ENCODE measurements around the gene BBS1.

BBS1 gene

DNA sequence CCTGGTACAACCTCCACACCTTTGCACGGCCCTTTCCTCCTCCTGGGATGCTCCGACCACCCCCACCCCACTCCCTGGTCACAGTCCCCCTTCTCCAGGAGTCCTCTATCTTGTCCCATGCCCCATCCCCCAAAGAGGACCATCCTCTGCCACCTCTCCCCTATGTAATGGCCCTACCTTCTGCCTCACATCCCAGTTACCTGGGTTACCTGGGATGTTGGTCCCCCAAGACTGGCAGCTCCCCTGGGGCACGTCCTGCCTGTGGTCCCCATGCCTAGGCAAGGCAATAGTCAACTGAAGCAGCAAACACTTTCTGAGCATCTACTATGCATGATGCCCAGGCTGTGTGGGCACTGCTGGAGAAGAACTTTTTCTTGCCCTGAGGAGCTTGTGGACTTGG, 45.0 kb downstream of the BBS1 start:
- no peak for DNase-seq

DNA sequence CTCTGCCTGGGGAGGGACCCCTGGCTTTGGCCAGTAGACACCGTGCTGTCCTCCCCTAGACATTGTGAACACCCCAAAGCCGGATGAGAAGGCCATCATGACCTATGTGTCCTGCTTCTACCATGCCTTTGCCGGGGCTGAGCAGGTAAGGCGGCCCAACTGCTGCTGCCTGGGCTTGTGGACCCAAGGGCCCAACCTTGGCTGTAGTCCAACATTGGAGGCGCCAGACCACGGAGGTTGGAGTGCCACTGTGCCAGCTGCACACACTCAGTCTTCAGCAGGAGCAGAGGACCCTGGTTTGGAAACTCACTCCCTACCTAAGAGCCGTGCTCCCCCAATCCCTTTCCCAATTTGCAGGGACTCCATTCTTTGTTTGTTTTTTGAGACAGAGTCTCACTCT, 45.7 kb downstream of the BBS1 start:
- DNase-seq: no peak

DNA sequence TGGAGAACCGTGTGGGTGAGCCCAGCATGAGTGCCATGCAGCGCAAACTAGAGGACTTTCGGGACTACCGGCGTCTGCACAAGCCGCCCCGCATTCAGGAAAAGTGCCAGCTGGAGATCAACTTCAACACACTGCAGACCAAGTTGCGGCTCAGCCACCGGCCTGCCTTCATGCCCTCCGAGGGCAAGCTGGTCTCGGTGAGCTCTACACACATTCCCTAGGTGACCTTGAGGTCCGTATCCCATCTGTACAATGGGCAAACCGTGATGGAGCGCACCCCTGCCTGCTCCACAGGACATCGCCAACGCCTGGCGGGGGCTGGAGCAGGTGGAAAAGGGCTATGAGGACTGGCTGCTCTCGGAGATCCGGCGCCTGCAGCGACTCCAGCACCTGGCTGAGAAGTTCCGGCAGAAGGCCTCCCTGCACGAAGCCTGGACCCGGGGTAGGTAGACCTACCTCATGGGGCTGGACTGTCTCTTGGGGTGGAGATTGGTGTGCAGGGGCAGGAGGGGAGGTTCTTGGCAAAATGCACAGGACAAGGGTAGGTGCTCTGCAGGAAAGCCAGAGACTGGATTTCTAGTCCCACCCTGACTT, 47.4 kb downstream of the BBS1 start:
- no peak for DNase-seq

DNA sequence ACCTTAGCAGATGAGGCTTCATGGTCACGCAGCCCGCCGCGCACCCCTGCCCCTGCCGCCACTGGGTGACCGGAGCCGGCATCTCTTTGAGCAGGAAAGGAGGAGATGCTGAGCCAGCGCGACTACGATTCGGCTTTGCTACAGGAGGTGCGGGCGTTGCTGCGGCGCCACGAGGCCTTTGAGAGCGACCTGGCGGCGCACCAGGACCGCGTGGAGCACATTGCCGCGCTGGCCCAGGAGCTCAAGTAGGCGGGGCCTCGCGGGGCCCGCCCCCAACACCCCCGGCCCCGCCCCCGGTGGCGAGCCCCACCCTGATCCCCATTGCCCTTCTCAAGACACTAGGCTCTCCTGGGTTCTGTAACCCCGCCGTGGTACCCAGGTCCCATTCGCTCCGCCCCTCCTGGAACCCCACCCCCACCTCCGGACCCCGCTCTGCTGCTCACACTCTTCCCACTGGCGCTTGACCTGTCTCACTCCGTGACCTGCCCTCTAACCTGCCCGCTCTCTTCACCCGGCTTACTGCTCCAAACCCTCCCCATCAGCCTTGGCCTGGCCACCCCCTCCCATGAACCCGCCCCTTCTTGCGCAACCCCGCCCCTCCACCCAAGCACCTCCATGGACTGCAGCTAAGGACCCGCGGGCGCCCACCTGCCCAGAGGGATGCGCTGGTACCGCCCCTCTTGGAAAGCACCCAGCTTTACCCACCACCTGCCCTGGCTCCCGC, 48.9 kb downstream of the BBS1 start:
- no peak for DNase-seq

DNA sequence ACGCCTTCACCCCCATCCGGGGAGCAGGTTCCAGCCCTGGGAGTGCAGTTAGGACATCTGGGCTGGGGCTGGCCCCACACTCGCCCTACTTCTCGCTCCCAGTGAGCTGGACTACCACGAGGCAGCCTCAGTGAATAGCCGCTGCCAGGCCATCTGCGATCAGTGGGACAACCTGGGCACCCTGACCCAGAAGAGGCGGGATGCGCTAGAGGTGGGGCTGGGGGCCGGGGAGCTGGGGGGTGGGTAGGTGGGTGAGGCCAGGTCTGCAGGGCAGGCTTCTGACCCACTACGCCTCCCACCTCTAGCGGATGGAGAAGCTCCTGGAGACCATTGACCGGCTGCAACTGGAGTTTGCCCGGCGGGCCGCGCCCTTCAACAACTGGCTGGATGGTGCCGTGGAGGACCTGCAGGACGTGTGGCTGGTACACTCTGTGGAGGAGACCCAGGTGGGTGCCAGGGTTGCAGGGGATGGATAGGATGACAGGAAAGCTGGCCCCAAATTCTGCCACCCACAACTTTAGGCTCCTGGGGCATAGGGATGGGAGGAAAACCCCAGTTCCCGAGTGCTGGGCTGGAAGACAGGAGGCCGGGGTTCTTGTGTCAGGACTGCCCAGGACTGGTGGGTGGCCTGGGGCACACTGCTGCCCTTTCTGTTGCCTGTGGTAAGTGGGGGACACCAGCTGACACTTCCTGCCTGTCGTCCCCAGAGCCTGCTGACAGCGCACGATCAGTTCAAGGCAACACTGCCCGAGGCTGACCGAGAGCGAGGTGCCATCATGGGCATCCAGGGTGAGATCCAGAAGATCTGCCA, 49.6 kb downstream of the BBS1 start:
- DNase-seq: no peak

DNA sequence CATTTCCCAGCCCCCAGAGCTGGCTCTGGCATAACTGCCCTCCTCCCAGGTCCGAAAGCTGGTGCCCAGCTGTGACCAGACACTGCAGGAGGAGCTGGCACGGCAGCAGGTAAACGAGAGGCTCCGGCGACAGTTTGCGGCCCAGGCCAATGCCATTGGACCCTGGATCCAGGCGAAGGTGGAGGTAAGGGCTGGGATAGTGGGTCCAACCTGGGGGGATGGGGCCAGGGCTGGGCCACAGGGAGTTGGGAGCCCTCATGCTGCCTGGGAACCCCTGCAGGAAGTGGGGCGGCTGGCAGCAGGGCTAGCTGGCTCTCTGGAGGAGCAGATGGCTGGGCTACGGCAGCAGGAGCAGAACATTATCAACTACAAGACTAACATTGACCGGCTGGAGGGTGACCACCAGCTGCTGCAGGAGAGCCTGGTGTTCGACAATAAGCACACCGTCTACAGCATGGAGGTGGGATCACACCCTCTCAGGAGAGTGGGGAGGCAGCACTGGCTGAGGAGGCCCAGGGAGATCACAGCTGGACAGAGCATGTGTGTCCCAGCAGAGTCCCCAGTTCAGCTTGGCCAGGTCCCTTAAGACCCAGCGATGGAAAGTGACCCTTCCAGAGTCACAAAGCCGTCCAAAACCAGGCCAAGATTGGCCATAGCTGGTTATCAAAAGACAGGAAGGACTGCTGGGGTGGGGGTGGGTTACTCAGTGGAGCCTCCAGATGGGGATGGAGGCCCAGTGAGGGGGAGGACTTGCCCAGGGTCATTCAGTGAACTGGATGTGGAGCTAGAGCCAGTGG, 50.9 kb downstream of the BBS1 start:
- DNase-seq: no peak

DNA sequence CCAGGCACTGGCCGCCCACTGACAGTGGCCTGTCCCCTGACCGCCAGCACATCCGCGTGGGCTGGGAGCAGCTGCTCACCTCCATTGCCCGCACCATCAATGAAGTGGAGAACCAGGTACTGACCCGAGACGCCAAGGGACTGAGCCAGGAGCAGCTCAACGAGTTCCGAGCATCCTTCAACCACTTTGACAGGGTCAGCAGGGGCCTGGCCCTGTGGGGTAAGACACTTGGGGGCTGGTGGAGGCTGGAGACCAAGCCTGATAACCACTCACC, 51.5 kb downstream of the BBS1 start:
- DNase-seq: no peak

DNA sequence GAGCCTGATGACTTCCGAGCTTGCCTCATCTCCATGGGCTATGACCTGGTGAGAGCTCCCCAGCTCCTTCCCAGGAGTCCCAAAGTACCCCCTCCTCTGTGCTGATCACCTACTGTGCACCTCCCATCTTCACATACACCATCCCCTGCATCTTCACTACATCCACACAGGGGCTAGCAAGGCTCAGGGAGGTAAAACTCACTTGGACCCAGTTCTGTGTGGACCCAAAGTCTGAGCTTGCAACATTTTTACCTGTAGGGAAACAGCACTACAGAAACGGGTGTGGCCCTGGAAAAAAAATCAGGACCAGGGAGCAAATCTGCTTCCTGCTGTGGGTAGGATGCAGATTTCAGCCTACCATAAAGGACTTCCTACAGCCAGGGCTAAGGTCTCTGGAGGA, 51.8 kb downstream of the BBS1 start:
- no peak for DNase-seq

DNA sequence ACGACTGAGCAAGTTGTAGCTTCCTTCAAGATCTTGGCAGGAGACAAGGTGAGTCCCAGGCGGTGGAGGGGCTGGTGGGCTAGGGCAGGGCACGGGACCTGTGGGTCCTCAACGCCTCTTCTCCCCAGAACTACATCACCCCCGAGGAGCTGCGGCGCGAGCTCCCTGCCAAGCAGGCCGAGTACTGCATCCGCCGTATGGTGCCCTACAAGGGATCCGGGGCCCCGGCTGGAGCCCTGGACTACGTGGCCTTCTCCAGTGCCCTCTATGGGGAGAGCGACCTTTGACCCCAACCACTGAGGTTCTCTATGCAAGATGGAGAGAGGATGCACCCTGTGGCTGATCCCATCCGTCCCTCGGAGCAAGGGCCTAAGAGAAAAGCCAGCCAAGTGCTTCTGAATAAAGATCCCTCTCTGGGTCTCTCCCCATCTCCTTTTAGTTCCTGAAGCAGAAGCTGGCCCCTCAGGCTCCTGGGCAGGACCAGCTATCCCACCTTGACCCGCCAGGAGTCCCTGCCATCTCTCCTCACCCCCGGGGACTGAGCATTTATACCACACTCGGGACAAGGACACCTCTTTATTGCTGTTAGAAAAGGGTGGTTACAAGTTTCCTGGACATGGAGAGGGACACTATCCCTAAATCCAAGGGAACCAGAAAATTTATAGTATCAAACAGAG, 52.6 kb downstream of the BBS1 start:
- DNase-seq: no peak

DNA sequence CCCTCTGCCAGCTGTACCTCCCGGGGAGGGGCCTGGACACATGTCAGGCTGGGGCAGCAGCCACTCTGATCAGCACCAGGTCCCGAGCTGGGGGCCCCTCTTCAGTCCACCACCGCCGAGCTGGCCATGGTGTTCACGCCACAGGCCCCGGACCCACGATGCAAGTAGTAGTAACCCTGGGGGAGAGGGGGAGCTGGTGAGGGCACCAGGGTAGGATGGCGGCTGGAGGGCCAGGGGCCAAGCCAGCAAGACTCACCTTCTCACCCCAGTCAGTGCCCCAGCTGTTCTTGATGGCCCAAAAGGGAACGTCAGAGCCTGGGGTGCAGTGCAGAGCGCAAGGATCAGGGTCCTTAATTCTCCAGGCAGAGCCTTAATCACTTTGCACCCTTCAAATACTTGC, 53.4 kb downstream of the BBS1 start:
- DNase-seq: no peak

DNA sequence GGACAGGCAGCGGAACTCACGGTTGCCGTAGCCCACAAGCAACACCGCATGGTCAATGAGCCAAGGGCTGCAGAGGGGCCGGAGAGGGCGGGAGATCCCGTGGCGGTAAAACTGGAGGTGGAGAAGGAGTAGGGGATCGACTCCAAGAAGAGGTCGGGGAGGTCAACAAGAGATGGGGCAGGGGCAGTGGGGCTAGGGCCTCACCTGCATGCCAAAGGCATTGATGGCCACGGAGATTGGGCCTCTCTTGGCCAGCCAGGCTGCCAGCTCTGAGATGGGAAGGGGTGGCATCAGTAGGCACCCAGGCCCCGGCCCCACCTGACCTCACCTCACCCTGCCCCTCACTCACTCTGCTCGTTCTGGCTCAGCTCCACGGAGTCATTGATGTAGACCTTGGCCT, 54.1 kb downstream of the BBS1 start:
- DNase-seq: no peak

DNA sequence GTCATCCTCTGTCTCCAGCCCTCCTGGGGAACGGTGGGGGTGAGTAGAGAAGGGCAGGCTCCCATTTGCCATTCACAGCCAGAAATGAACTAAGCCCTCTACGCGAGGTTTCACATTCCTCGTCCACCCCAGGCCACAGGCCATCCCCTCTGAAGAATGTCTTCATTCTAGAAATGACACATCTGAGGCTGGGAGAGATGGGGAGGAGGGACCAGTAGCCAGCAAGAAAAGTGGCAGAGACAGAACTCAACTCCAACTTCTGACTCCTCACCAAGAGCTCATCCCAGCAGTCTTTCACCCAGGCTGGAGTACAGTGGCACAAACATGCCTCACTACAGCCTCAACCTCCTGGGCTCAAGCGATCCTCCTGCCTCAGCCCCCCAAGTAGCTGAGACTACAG, 54.5 kb downstream of the BBS1 start:
- DNase-seq: no peak

DNA sequence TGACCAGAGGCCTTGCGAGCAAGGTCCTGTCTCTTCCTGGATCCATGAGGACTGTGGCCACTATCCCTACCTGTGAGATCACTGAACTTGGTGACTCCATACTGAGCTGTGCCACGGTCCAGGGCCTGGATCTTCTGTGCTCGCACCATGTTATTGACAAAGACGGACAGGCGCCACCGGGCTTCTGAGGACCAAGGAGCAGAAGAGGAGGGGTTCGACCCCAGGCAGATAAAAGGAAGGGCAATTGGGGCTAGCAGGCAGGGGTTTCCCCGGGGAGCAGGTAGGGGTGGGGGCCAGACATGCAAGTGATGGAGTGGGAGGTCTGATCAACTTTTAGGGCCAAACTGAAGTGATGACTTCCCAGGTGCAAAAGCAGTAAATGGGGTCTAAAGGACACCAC, 55.8 kb downstream of the BBS1 start:
- DNase-seq: no peak

DNA sequence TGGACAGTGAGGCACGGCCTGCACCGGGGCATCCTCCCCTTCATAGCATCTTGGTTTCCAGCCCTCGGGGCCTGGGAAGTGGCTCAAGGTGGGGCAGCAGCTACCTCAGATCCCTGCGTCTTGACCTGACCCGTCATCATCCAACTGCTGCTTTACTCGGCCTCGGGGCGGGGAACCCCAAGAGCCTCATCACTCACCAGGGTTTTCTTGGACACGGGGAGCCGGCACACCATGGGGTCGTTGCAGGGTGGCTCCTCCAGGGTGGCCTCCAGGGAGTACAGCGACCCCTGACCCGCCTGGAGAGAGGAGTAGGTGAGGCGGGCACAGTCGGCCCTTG, 57.3 kb downstream of the BBS1 start:
- no peak for DNase-seq

DNA sequence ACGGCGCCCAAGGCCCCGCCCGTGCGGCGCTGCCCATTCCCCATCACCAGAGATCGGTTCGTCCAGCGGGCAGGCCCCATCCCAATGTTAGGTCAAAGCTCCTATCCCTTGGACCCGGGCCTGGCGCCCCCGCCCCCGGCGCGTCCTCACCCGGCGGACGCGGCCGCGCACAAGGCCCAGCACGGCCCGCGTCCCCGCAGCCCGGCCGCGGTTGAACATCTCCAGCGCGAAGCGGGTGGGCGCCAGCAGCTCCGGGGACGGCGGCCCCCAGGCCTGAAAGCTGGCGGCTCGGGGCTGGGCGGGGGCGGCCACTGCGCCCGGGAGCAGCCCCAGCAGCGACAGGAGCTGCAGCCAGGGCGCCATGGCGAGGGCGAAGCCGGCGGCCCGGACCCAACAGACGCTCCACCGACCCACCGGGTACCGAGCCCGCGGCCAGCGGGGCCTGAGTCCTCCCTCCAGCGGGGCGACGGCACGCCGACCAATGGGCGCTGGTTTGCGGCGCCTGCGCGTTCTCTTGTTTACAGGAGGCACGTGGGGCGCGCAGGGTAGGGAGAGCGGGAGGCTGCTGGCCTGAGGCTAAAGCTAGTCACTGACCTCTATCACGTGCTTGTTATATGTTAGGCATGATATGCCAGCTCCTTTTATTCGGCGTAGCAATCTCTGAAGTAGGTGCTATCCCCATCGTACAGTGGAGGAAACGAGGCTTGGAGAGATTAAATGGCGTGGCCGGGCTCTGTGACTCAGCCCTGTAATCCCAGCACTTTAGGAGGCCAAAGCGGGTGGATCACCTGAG, 57.9 kb downstream of the BBS1 start, which contains the start of gene CTSF:
CTSF (minus strand) TSS at position 483 of the 793 bp plus-strand sequence; CDS start at position 363, 120 bp downstream.
- DNase-seq: peak; percentile 88

DNA sequence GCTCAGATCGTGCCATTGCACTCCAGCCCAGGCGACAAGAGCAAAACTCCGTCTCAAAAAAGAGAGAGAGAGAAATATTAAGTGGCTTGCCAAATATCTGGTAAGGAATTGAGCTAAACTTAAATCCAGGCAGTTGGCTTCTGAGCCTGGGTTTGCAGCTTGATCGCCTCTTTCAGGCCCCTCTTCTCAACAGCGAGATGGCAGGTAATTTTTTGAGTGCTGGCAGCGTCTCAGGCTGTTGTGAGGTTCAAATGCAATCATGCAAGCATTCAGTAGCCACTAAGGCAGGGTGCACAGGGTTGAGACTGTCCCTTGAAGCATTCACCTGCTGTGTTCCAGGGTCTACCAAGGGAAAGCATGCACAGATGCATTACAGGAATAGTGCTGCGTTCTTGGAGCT, 58.6 kb downstream of the BBS1 start:
- DNase-seq: no peak

DNA sequence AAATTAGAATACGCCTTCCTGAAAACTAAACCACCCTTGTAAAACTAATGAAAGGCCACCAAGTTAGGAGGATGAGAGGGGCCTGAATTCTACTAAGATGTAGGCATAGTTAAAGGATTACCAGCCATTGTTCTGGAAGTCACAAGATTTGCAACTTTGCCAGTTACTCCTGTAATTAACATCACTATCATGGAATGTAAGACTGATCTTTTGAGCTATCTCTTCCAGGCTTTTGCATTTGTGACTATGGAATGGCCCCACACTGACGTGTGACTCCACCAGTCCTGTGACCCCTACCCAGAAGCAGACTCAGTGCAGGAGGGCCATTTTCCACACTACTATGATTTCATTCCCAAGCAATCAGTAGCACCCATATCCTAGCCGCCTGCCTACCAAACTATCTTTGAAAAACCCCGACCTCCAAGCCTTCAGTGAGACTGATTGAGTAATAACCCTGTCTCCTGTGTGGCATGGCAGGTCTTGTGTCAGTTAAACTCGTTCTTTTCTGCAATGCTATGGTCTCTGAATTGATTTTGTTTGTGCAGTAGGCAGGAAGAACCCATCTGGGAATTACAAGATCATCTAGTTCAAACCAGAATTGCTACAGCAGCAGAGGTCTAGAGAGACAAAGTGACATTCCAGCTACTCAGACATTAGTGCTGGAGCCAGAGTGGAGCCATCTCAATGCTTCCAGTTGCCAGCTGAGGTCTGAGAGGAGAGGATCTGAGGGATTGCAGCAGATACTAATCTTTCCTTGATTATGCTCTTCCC, 59.8 kb downstream of the BBS1 start:
- no peak for DNase-seq

DNA sequence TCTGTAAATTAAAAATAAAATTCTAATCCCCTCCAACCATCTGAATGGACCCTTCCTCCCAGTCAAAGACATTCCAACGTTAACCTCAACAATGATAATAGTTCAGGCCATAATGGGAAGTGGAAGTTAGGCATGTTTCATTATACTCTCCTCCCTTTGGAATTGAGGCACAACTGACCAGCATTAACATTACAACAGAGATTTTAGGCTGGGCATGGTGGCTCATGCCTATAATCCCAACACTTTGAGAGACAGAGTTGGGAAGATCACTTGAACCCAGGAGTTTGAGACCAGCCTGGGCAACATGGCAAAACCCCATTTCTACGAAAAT, 60.4 kb downstream of the BBS1 start:
- no peak for DNase-seq

DNA sequence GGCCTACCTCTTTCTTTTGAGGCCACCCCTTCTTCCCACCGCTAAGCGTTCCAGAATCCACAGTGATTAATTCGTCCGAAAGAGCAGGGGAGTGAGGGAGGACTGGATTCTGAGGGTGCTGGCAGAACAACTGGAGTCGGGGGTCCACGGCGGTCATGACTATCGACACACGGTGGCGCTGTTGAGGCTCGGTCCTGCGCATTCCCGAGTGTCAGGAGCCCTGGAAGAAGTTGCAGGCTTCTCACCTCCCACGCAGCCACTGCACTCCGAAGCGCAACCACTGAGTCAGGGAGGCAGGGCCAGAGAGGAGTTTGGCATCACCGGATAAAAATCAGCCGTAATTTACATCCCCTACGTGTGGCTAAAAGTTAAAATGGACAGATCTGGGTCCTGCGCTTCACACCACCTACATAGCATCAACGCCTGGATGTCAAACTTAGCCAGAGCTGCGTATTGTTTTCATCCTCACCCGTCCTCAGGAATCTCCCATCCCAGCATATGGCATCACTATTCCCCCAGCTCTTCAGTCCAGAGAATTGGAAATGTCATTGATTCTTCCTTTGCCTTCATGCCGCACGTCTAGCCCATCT, 68.7 kb downstream of the BBS1 start:
- DNase-seq: peak; percentile 90

DNA sequence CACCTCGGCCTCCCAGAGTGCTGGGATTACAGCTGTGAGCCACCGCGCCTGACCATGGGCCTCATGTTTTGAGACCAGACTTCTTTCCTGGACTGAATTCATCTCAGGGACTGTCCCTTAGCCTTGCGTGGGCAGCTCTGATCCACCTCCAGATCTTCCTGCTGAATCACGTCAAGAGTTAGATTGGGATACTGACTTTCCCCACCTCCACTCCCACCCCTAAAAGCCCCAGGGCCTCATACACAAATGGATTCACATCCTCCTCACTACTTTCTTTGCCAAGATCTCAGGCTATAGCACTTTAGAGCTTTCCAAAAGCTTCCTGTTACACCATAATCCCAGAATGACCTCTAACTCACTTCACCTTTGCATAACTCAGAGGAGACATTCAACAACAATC, 70.4 kb downstream of the BBS1 start:
- DNase-seq: peak; percentile 54

DNA sequence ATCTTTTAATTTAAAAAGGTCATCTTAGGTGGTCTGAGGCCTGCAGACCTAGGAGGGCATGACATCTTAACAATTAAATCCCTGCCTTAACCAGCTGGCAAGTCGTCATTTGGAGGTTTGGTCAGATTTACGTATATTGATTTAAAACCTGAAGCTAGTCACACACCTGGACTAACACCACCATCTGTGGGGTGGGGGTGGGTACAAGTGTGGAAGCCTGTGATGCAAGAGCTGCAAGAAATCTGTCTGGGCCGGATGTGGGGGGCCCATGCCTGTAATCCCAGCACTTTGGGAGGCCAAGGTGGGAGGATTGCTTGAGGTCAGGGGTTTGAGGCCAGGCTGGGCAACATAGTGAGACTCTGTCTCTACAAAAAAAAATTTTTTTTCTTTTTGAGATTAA, 70.8 kb downstream of the BBS1 start:
- no peak for DNase-seq

Data from suppressor macrophage treated with lipopolysaccharide for 4 hours (primary cell).